Activated naive CD8-positive, alpha-beta T cell treated with anti-CD3 and anti-CD28 coated beads for 36 hours (primary cell): ENCODE data around the gene CPEB2. TPM values are rescaled to one million over a fixed set of nuclear protein-coding genes. Genes with fewer than 3 reads are reported as not detected.

ENCODE experiments used
- DNase-seq: peaks from one replicate; pipeline ENCODE4 v3.0.0; 2021
- H3K27ac Mint-ChIP-seq: one replicate; pipeline ENCODE4 v1.8.0; 2022; ENCODE audit warnings: mild to moderate bottlenecking, moderate library complexity, mixed read lengths
- H3K27me3 Mint-ChIP-seq: one replicate; pipeline ENCODE4 v1.8.0; 2022; ENCODE audit warnings: mild to moderate bottlenecking, mixed read lengths
- H3K36me3 Mint-ChIP-seq: one replicate; pipeline ENCODE4 v1.8.0; 2021; ENCODE audit warnings: mild to moderate bottlenecking, mixed read lengths
- H3K4me1 Mint-ChIP-seq: one replicate; pipeline ENCODE4 v1.8.0; 2021; ENCODE audit warnings: mixed read lengths
- H3K4me3 Mint-ChIP-seq: one replicate; pipeline ENCODE4 v1.8.0; 2022; ENCODE audit warnings: mild to moderate bottlenecking, moderate library complexity, mixed read lengths
- H3K9me3 Mint-ChIP-seq: one replicate; pipeline ENCODE4 v1.8.0; 2022; ENCODE audit warnings: mixed read lengths
- total RNA-seq, 2 experiments: library from RNA; stranded (reverse); gene quantifications; one replicate each; pipeline ENCODE4 v1.2.3, GENCODE V29; 2021

CPEB2 gene
- total RNA-seq, 2 experiments from 2014 or later = 3.0 to 4.0 TPM

GRCh38 chr4:15024386-15024785 is 22.1 kb downstream of the CPEB2 start:
- peaks cover 24% of the 10 kb centered on the region for H3K36me3 Mint-ChIP-seq
- no peak overlapping the region for H3K27ac Mint-ChIP-seq
- H3K27me3 Mint-ChIP-seq = no peaks in the 10 kb centered on the region
- peaks cover 20% of the 10 kb centered on the region for H3K4me1 Mint-ChIP-seq
- no peaks in the 10 kb centered on the region for H3K9me3 Mint-ChIP-seq
- no peak overlapping the region for H3K4me3 Mint-ChIP-seq
- DNase-seq = no peak

GRCh38 chr4:15025693-15026092 is 23.4 kb downstream of the CPEB2 start:
- no peak overlapping the region for H3K27ac Mint-ChIP-seq
- no peaks in the 10 kb centered on the region for H3K9me3 Mint-ChIP-seq
- peaks cover 16% of the 10 kb centered on the region for H3K36me3 Mint-ChIP-seq
- no peak overlapping the region for H3K4me3 Mint-ChIP-seq
- DNase-seq = no peak
- H3K27me3 Mint-ChIP-seq = no peaks in the 10 kb centered on the region
- H3K4me1 Mint-ChIP-seq = peaks cover 22% of the 10 kb centered on the region

GRCh38 chr4:15027921-15028435 is 25.7 kb downstream of the CPEB2 start:
- Mint-ChIP-seq H3K36me3 (peaks cover 16% of the 10 kb centered on the region), H3K27ac (no peak overlapping the region), H3K9me3 (no peaks in the 10 kb centered on the region), H3K4me3 (no peak overlapping the region), H3K27me3 (no peaks in the 10 kb centered on the region), H3K4me1 (peaks cover 16% of the 10 kb centered on the region)
- DNase-seq = no peak

GRCh38 chr4:15031197-15031596 is 28.9 kb downstream of the CPEB2 start:
- no peaks in the 10 kb centered on the region for H3K9me3 Mint-ChIP-seq
- H3K4me1 Mint-ChIP-seq = peaks cover 14% of the 10 kb centered on the region
- H3K27ac Mint-ChIP-seq = no peak overlapping the region
- no peak for DNase-seq
- peaks cover 21% of the 10 kb centered on the region for H3K36me3 Mint-ChIP-seq
- no peak overlapping the region for H3K4me3 Mint-ChIP-seq
- H3K27me3 Mint-ChIP-seq = no peaks in the 10 kb centered on the region

- H3K4me1 Mint-ChIP-seq = peaks cover 14% of the 10 kb centered on the region
- peaks cover 23% of the 10 kb centered on the region for H3K36me3 Mint-ChIP-seq
- no peak overlapping the region for H3K4me3 Mint-ChIP-seq
- no peak overlapping the region for H3K27ac Mint-ChIP-seq
- H3K27me3 Mint-ChIP-seq = no peaks in the 10 kb centered on the region
- DNase-seq = no peak
- no peaks in the 10 kb centered on the region for H3K9me3 Mint-ChIP-seq
Observed at GRCh38 chr4:15031993-15032675, 29.9 kb downstream of the CPEB2 start.

GRCh38 chr4:15034071-15034764 is 31.9 kb downstream of the CPEB2 start:
- no peak for DNase-seq
- H3K4me1 Mint-ChIP-seq = peaks cover 14% of the 10 kb centered on the region
- H3K9me3 Mint-ChIP-seq = no peaks in the 10 kb centered on the region
- H3K27me3 Mint-ChIP-seq = no peaks in the 10 kb centered on the region
- H3K4me3 Mint-ChIP-seq = no peak overlapping the region
- no peak overlapping the region for H3K27ac Mint-ChIP-seq
- peaks cover 15% of the 10 kb centered on the region for H3K36me3 Mint-ChIP-seq

- Mint-ChIP-seq H3K27ac (no peak overlapping the region), H3K27me3 (no peaks in the 10 kb centered on the region), H3K9me3 (no peaks in the 10 kb centered on the region), H3K4me3 (no peak overlapping the region), H3K36me3 (peaks cover 13% of the 10 kb centered on the region), H3K4me1 (peaks cover 9% of the 10 kb centered on the region)
- no peak for DNase-seq
Observed at GRCh38 chr4:15035159-15035558, 32.9 kb downstream of the CPEB2 start.

- H3K4me1 Mint-ChIP-seq = peaks cover 2% of the 10 kb centered on the region
- H3K27ac Mint-ChIP-seq = no peak overlapping the region
- DNase-seq = no peak
- no peak overlapping the region for H3K4me3 Mint-ChIP-seq
- no peaks in the 10 kb centered on the region for H3K27me3 Mint-ChIP-seq
- no peaks in the 10 kb centered on the region for H3K9me3 Mint-ChIP-seq
- H3K36me3 Mint-ChIP-seq = peaks cover 18% of the 10 kb centered on the region
Observed at GRCh38 chr4:15037923-15038541, 35.8 kb downstream of the CPEB2 start.

- H3K4me1 Mint-ChIP-seq = no peaks in the 10 kb centered on the region
- H3K27ac Mint-ChIP-seq = no peak overlapping the region
- no peaks in the 10 kb centered on the region for H3K27me3 Mint-ChIP-seq
- H3K4me3 Mint-ChIP-seq = no peak overlapping the region
- H3K9me3 Mint-ChIP-seq = no peaks in the 10 kb centered on the region
- H3K36me3 Mint-ChIP-seq = peaks cover 7% of the 10 kb centered on the region
- DNase-seq = no peak
Observed at GRCh38 chr4:15040916-15041463, 38.7 kb downstream of the CPEB2 start.

- H3K27me3 Mint-ChIP-seq = no peaks in the 10 kb centered on the region
- no peak overlapping the region for H3K27ac Mint-ChIP-seq
- H3K4me1 Mint-ChIP-seq = no peaks in the 10 kb centered on the region
- no peak overlapping the region for H3K4me3 Mint-ChIP-seq
- no peaks in the 10 kb centered on the region for H3K9me3 Mint-ChIP-seq
- no peak for DNase-seq
- peaks cover 4% of the 10 kb centered on the region for H3K36me3 Mint-ChIP-seq
Observed at GRCh38 chr4:15042529-15043167, 40.4 kb downstream of the CPEB2 start.

- Mint-ChIP-seq H3K27me3 (no peaks in the 10 kb centered on the region), H3K4me1 (no peaks in the 10 kb centered on the region), H3K36me3 (peaks cover 4% of the 10 kb centered on the region), H3K27ac (no peak overlapping the region), H3K9me3 (no peaks in the 10 kb centered on the region), H3K4me3 (no peak overlapping the region)
- DNase-seq = no peak
Observed at GRCh38 chr4:15043226-15043625, 40.9 kb downstream of the CPEB2 start.

- Mint-ChIP-seq H3K27ac (no peak overlapping the region), H3K36me3 (peaks cover 4% of the 10 kb centered on the region), H3K9me3 (no peaks in the 10 kb centered on the region), H3K4me1 (no peaks in the 10 kb centered on the region), H3K4me3 (no peak overlapping the region), H3K27me3 (no peaks in the 10 kb centered on the region)
- DNase-seq = no peak
Observed at GRCh38 chr4:15043922-15044321, 41.6 kb downstream of the CPEB2 start.

GRCh38 chr4:15054541-15054940 is 52.3 kb downstream of the CPEB2 start:
- Mint-ChIP-seq H3K4me3 (no peak overlapping the region), H3K36me3 (peaks cover 19% of the 10 kb centered on the region), H3K27ac (no peak overlapping the region), H3K9me3 (no peaks in the 10 kb centered on the region), H3K4me1 (no peaks in the 10 kb centered on the region), H3K27me3 (no peaks in the 10 kb centered on the region)
- DNase-seq = no peak

- no peak overlapping the region for H3K27ac Mint-ChIP-seq
Observed at GRCh38 chr4:15060213-15060612, 57.9 kb downstream of the CPEB2 start.

GRCh38 chr4:15063341-15063740 is 61.1 kb downstream of the CPEB2 start:
- Mint-ChIP-seq H3K36me3 (peaks cover 9% of the 10 kb centered on the region), H3K9me3 (no peaks in the 10 kb centered on the region), H3K27ac (no peak overlapping the region), H3K4me1 (no peaks in the 10 kb centered on the region), H3K4me3 (no peak overlapping the region), H3K27me3 (no peaks in the 10 kb centered on the region)
- no peak for DNase-seq

More at GRCh38 chr4:15060213-15060612, 57.9 kb downstream of the CPEB2 start:
- Mint-ChIP-seq H3K36me3 (peaks cover 17% of the 10 kb centered on the region), H3K27me3 (no peaks in the 10 kb centered on the region), H3K4me1 (no peaks in the 10 kb centered on the region), H3K9me3 (no peaks in the 10 kb centered on the region), H3K4me3 (no peak overlapping the region)
- no peak for DNase-seq
